Inflammatory macrophage (primary cell): ENCODE data around the gene TBC1D10A.
A peak's percentile ranks its signal among the peaks of the same experiment; 100 is the strongest.

ENCODE experiments used
- DNase-seq, 2 donors: peaks; one replicate each; pipeline ENCODE4 v3.0.0-alpha.2; 2020 to 2022

Gene TBC1D10A

GRCh38 chr22:30299322-30299721 lies 27.4 kb downstream of the TBC1D10A start:
- DNase-seq: no peak

- DNase-seq: no peak
These were observed 28.6 kb downstream of the TBC1D10A start for GRCh38 chr22:30297991-30298701.

GRCh38 chr22:30297276-30297990 lies 29.3 kb downstream of the TBC1D10A start:
- DNase-seq: no peak

GRCh38 chr22:30296833-30297232 lies 29.9 kb downstream of the TBC1D10A start:
- no peak for DNase-seq

GRCh38 chr22:30296324-30296723 lies 30.4 kb downstream of the TBC1D10A start:
- DNase-seq: no peak

- DNase-seq: no peak
These were observed 31.2 kb downstream of the TBC1D10A start for GRCh38 chr22:30295576-30295975.

GRCh38 chr22:30294830-30295229 lies 31.9 kb downstream of the TBC1D10A start:
- DNase-seq: no peak

GRCh38 chr22:30294066-30294465 lies 32.7 kb downstream of the TBC1D10A start:
- DNase-seq: no peak

GRCh38 chr22:30293026-30293425 lies 33.7 kb downstream of the TBC1D10A start:
- DNase-seq: no peak

GRCh38 chr22:30292069-30292970 lies 34.4 kb downstream of the TBC1D10A start:
- no peak for DNase-seq

- DNase-seq: no peak
These were observed 35.5 kb downstream of the TBC1D10A start for GRCh38 chr22:30291058-30291892.

GRCh38 chr22:30290342-30291057 lies 36.2 kb downstream of the TBC1D10A start:
- DNase-seq: no peak

- DNase-seq: no peak
These were observed 36.8 kb downstream of the TBC1D10A start for GRCh38 chr22:30289980-30290313.

- peak; percentile 96 to 97 for DNase-seq
These were observed 37.4 kb downstream of the TBC1D10A start, which contains the start of gene CASTOR1 for GRCh38 chr22:30289141-30289979. TSS of gene CASTOR1 (minus strand) at chr22:30289505. CDS start at chr22:30289497, 8 bp downstream.

- no peak for DNase-seq
These were observed 38.2 kb downstream of the TBC1D10A start for GRCh38 chr22:30288419-30289140.

GRCh38 chr22:30287648-30288418 lies 38.9 kb downstream of the TBC1D10A start:
- peak; percentile 84 to 85 for DNase-seq

- peak; percentile 57 to 64 for DNase-seq
These were observed 39.7 kb downstream of the TBC1D10A start for GRCh38 chr22:30286813-30287647.

GRCh38 chr22:30286331-30286730 lies 40.4 kb downstream of the TBC1D10A start:
- DNase-seq: no peak
